G401 (cell line): ENCODE measurements around the gene MAPK12. TPM values are rescaled to one million over a fixed set of nuclear protein-coding genes. Genes with fewer than 3 reads are reported as not detected.

Experiments
- DNase-seq: peaks from one replicate; pipeline ENCODE4 v3.0.0-alpha.2; 2015; ENCODE audit warnings: low spot score
- in situ Hi-C: cut with HindIII; loops from 2 replicates; pipeline ENCODE4 v1.10.0; 2016; ENCODE audit warnings: low sequenced_read_pairs, mixed read lengths
- total RNA-seq: library from RNA; depleted of rRNA; stranded (reverse); fragments of >200 nt; shearing (Covaris generic); gene quantifications from 2 replicates; pipeline ENCODE4 v1.2.3, GENCODE V29; 2014; rRNA removed

The MAPK12 gene
- total RNA-seq = 155 and 158 TPM in 2 replicates

DNA sequence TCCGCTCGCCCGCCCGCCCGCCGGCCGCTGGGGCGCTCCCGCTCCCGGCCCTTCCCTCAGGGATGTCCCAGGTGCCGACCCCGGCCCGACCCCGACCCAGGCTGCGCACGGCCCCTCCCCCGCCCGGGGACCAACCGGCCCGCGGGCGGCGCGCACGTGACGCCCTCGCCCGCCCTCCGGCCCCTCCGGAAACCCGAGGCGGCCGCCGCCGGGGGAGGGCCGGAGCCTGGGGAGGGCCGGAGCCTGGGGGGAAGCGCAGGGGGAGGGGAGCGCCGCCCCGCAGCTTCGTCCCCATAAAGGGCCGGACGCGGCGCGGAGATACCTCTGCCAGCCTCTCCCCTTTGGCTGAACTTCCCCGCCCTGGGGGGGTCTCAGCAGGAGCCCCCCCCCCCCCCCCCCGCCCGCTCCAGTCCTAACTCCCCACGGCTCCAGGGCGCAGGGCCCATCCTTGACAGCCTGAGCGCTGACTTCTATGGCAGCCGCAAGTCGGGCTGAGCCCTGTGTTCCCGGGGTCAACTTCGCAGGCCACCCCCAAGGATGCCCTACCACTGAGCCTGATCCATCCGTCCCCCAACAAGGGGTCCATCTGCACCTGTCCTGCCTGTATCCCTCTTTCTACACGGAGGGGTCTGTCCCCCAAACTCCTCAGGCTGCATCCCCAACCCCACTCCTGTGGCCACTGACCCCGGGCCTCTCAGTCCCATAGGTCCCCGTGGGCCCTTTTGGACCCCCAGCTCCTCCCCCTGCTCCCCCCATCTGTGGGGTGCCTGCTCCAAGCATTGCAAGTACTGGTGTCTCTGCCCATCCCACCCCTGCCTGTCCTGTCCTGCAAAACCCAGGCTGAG is at the start of gene MAPK12:
Gene MAPK12 (minus strand): TSS at position 69 of the 845 bp plus-strand sequence. CDS start 174 bp downstream, outside the sequence.
- in situ Hi-C loops = no loop called here
- DNase-seq = no peak

DNA sequence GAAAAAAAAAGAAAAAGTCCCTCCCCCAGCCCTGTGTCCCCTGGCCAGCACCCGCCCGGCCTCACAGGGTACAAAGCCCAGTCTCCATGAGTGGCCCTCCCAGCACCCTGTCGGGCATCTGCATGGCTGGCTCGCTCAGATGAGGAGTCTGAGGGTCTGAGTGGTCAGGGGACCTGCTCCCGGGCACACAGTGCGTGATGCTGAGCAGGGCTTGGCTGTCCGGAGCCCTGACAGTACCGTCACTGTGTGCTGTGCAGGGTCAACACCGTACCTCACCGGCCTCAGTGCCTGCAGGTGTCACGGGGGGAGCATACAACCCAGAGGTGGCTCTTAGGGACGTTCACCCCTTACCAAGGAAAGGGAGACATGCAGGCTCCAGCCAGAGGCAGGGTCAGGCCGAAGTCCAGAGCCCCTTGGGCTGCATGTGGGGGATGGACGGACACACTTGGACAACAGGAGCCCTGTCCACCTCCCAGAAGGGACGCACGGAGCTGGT is 49.5 kb upstream of the MAPK12 start:
- in situ Hi-C loops = no loop called here
- DNase-seq = no peak

DNA sequence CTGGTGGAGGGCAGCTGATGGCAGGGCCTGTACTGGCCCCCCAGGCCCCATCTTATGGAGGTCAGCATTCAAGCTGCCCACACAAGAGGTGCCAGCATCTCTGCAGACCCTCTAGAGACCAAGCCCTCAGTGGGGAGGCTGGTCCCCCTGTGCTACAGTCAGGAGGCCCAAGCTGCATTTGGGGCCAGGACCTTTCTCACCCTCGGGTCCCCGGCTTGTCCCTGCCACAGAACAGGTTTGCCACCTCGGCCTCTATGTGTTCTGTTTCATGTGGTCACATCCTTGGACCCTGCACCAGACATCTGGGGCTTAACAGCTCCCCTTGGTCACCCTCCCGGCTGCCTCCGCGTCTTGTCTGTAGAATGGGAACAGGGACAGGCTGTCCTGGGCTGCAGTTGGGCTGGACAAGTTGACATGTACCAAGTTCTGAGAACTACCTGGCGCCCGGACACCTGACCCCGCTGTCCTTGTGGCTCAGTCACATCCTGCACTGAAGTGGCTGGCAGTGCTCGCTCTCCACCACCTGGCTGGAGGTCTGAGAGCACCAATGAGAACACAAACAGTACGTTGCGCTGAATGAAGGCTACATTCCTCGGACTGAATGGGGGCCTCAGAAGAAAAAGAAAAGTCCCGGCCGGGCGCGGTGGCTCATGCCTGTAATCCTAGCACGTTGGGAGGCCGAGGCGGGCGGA is 48.7 kb upstream of the MAPK12 start:
- in situ Hi-C loops = no loop called here
- DNase-seq = no peak

DNA sequence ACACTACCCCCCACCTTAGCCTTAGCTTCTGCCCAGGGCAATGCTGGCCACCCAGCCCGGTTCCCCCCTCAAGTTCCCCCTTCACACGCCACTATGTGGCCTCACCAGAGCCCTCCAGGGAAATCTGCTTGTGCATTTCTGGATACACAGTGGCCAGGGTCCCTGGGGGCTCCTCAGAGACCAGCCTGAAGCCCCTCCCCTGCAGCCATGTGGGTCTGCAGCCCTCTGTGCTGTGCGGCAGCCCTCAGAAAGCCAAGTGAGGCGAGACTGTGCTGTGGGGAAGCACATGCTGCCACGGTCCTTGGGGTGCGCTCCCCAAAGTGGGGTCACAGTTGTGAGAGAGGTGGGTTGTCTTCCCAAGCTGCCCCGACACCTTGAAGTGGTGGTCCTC is 48.1 kb upstream of the MAPK12 start:
- in situ Hi-C loops = no loop called here
- no peak for DNase-seq

DNA sequence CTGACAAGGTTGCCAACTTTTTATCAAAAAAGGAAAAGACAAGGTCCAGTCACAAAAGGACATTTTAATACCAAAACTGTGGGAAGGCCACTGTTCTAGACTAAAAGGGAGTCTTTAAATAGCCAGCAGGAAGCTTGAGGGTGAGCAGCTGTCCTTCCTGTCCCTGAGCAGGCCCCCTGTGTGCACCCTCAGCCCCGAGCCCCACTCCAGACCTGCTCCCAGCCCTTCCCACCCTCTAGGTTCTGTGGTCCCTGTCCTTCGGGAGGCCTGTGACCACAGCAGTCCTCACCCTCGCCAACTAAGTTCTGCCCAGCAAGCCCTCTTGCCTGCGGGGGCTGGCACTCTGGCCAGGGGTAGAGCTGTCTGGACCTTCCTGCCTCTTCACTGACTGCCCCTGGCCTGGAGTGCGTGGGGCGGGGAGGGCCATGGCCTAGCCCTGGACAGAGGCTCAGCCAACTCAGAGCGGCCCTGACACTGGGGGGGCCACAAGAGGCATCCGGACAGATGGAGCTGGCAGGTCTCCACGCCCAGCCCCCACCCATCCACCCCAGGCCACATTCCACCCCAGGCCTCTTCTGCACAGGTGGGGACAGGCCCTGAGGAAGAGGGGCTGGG is 47.6 kb upstream of the MAPK12 start:
- in situ Hi-C loops = no loop called here
- no peak for DNase-seq

DNA sequence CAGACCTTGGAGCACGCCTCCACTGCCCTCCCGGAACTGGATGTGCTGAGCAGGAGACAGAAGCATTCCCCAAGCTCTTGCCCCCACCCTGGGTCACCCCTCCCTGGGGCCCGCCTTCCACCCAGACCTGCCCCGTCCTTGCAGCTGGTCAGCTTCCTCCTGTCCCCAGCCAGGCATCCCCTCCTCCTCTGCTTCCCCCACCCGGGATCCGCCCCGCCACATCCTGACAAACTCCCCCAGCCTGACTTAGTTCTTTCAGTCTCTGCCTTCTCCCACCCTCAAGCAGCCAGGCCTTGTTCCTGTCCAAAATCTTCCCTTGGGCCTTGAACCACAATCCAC is 47.1 kb upstream of the MAPK12 start:
- DNase-seq = no peak
- in situ Hi-C loops = no loop called here

DNA sequence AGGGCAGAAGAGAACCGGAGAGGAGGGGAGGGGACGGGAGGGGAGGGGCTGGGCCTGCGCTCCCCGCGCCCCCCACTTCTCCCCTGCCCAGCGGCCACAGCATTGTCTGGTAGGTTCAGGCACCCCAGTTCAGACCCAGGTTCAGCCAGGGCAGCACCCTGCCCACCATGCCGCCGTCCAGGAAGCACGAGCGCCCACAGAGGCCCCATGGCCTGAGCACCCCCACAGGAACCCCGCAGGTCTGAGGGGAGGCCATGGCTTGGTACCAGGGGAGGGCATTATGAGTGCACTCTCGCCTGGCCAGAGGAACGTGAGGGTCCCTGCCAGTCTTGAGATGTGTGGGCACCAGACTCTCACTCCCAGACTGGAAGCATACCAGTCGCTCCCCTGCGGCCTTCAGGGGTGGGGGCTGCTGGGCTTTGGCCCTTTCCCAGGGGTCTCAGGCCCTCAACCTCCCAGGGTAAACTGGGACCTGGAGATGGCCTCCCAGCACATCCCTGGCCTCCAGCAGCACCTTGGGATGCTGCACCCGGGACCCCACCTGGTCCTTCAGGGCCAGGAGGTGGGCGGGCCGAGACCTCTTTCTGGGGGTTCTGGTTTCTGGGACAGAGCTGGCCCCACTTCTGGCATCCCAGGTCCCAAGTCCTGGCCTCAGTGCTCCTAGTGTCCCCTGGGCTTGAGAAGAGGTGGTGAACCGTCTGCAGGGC is 46.6 kb upstream of the MAPK12 start:
- in situ Hi-C loops = no loop called here
- no peak for DNase-seq

DNA sequence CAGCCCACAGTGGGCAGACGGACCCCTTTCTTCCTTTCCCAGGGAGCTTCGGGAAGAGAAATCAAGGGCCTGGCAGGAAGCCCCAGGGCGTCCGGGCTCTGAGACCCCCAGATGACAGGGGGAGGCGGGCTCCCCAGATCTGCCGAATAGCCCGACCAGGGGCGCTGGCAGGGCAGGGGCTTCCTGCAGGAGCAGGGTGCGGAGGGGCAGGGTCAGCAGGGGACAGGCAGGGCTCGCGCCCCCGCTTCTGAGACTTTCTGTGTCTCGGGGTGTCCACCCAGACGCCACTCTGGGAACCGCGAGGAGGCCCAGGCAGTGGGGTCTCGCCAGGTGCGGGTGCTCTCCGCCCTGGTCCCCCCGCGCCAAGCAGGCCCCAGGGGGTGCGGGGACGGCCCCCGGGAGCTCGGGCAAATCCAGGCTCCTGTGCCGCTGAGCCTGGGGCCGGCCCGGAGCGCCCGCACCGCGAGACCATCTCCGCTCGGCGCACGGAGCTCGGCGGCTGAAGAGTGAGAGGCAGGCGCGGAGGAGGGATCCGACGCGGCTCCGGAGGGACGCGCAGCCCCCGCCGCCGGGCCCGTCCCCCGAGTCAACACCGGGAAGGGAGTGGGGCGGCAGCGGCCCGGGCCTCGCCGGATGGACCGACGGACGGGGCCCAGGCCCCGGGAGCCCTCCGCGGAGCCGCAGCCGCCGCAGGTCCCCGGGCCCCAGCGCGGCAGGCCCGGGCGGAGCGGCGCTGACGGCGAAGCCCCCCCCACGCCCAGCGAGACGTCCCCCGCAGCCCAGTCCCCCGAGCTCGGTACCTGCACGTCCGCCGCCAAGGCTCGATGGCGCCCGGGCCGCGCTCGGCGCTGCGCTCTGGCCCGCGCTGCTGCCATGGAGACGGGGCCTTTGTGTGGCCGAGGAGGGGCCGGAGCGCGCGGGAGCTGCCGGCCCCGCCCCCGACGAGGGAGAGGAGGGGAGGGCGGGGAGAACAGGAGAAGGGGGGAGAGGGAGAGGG is 45.6 kb upstream of the MAPK12 start, which contains the start of gene PLXNB2:
Gene PLXNB2 (minus strand): TSS at position 894 of the 997 bp plus-strand sequence. CDS start 17,062 bp downstream, outside the sequence.
- peak; percentile 87 for DNase-seq
- in situ Hi-C loops = no loop called here

DNA sequence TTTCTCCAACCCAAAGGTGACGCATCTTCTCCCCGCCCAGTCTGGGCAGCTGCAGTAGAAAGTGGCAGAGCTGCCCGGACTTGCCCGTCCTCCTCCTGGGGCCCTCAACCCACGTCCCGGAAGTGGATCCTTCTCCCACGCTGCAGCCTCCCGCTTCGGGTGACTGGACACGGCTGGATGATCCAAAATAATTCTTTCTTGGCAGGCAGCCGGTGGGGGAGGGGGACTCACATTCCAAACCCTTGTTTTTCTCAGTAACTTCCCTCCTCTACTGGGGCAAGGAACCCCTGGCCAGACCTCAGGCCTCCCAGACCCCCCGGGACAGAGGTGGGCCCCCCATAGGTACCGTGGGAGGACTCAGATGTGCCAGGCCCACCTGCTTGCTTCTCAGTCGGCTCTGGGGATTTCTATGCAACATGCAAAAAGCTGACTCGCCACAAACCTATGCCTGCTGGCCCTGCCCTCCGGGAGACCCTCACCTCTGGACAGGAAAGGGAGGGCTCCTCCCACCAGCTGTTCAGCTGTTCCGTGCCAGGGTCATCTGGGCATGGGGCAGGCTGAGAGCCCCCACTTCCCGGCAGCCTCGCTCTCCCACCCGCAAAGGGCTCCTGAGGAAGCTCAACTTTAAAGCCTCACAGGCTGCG is 44.6 kb upstream of the MAPK12 start:
- peak; percentile 61 for DNase-seq
- in situ Hi-C loops = no loop called here

DNA sequence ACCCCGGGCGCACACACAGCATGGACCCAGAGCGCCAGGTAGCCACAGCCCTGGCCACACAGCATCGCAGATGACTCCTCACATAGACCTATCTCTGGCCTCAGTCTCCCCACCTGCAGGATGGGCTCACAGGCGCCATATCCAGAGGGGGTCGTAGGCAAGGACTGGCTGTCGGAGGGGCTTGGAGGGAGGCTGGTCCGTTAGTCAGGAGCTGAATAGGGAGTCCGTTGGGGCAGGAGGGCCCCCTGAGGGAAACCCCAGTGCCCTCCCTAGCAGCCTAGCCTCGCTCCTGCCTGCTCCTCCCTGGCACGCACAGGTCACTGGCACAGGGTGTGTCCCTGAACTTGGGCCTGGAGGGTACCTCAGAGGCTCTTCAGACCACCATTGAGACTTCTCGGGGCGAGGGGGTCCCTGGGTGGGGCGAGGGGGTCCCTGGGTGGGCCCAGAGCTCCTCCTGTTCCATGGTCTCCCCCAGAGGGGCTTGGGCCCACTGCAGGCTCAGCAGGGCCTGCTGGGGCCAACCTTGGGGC is 44.0 kb upstream of the MAPK12 start:
- in situ Hi-C loops = no loop called here

DNA sequence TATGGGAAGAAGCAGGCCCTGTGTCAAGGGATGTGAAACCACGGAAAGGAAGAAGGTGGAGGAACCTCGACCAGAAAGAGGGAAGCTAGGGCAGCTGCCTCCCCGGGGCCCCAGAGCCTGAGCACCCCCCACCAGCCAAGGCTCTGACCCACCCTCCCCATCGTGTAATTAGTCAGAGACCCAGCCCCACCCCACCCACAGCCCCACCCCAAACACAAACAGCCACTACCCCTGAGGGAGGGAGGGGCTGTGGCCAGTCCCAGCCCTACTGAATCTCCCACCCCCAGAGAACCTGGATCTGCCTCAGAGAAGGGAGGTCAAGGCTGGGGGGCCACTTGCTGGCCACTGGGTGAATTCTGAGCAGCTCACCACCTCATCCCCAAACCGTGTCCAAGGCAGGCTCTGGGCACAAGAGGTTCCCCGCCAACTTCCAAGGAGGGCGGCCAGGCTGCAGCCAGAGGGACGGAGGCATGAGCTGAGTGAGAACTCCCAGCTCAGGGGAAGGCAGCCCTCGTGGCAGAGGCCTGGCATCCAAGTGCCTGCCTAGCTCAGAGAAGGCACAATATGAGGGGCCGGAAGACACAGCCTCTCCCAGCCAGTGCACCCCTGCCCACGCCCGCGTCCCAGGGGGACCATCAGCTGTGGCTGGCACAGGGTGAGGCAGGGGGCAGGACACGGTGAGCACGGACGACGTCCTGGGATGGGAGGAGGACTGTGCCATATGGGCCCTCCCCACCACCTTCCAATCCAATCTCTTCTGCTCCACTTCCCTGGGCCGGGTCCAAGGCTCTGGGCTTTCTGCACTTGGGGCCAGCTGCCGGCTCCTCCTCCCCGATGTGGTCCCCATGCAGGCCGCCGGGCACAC is 43.3 kb upstream of the MAPK12 start:
- in situ Hi-C loops = no loop called here
- peak; percentile 96 for DNase-seq

More for the DNA sequence above, 44.0 kb upstream of the MAPK12 start:
- DNase-seq = no peak

DNA sequence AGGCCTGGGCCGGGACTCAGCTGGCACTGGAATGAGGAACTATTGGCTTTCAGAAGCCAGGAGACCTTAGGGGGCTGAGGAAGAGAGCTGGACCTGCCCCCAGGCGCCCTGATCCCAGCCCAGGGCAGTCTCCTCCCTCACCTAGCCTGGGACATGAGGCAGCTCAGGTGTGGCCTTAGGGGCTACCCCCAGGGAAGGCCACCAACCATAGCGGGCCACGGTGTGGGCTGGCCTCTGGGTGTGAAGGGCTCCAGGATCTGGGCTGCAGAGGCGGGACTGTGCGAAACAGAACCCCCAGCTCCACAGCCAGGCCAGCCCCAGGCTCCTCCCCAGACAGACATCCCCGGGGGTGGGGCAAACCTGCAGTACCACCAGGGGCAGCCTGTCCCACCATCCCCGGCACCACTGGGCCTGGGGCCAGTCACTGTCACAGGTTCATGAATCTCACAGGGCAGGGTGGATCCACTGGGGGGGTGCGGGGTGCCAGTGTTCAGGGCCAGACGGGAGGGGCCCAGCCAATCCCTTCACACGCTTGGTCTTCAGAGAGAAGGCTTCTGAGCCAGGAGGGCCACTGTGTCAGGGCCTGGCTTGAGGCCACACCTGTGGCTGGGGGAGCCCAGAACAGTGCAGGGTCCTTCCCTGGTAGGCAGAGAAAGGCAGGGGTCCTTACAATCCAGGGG is 42.5 kb upstream of the MAPK12 start:
- peak; percentile 70 for DNase-seq
- in situ Hi-C loops = no loop called here

DNA sequence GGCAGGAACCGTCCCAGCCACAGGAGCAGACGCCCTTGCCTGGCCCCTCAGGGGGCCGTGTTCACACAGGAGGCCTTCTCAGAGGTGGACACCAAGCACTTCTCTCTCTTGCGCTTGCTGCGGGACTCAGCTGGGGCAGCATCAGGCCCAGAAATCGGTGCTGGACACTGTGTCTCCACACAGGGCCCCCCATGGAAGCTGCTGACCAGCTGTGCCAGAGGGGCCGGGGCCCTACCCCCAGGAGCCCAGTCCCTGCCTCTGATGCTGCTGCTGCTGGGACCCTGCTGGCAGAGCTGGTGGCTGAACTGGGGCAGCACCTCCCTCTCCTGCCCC is 42.0 kb upstream of the MAPK12 start:
- in situ Hi-C loops = no loop called here
- DNase-seq = no peak

DNA sequence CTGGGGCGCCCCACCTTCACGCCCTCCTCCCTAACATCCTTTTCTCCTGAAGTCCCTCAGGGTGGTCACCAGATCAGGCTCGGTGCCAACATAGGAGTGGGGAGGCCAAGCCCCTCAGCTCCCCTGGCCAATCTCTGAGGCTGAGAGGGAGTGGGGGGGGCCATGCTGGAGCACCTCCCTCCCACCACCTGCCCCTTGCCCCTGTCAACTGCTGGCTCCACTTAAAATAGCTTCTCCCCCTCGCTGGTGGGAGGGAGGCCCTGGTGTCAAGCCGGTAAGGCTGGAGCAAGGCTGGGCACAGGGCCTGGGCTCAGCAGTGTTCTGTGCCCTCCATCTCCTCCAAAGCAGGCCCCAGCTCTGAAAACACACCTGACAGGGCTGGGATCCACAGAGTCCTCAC is 41.1 kb upstream of the MAPK12 start:
- in situ Hi-C loops = no loop called here
- peak; percentile 75 for DNase-seq

DNA sequence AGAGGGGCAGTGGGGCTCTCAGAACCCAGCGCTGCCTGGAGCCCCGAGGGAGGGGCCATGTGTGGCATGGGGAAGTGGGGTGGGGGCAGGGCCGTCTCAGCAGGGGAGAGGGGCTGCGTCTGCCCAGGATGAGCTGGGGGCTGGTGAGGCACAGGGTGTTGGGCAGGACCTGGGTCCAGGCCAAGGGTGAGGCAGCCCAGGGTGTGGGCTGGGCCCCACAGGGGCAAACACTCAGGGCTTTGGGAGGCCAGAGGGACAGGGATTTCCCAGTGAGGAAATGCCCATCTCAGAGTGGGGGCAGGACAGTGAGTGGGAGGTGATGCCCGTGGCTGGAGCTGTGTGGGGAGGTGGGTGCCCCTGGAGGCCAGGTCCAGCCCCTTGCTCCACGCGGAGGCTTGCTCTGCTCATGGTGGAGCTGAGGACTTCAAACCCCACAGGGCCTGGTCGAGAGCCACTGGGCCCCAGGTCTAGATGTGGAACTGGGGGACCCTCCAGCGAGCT is 40.6 kb upstream of the MAPK12 start:
- in situ Hi-C loops = no loop called here

DNA sequence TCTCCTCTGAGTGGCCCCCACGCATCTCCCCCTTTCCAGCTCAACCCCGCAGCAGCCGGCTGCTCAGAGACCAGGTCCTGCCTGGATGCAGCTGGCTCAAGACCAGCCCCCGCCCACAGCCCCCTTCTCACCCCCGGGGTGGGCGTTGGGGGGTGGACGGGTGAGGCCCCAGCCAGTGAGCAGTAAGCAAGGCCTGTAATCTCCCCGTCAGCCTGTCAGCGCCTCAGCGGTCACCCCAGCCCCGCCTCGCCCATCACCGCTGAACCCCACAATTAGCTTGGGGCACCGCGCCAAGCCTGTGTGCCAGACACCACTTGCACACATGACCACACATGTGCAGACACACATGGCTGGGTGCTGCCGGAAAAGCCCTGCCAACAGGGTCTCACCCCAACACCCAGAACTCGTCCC is 40.1 kb upstream of the MAPK12 start:
- in situ Hi-C loops = no loop called here
- DNase-seq = peak; percentile 25

More for the DNA sequence above, 40.6 kb upstream of the MAPK12 start:
- no peak for DNase-seq
